ENCODE data around the gene SOX2.

- TF ChIP-seq CTCF (IDR thresholded peaks at IDR 0.05; ENCODE audit: poor library complexity, severe bottlenecking), result no peak
- TF ChIP-seq RAD21 (conservative IDR thresholded peaks at IDR 0.05), result no peak
These were observed 24.0 kb upstream of the SOX2 start for GRCh38 chr3:181687731-181688130.
